CD4-positive, CD25-positive, alpha-beta regulatory T cell (primary cell): ENCODE results near the gene TMEM235. TPM values are rescaled to one million over a fixed set of nuclear protein-coding genes. Genes with fewer than 3 reads are reported as not detected.
"Not testable (repeated sequence)": the region's sequence is repeated elsewhere in the genome, so short reads cannot be mapped to it uniquely, and the experiment has no call there.

Experiments
- ATAC-seq, 2 donors: fragments of 150-1000 bp; cut with Tn5 transposase; one replicate each; pipeline ENCODE4 v1.10.0; 2021; ENCODE audit warnings: low read depth in 2 of 2, moderate number of reproducible peaks in 2 of 2, moderate library complexity in 1 of 2
- DNase-seq, 3 donors: peaks; one replicate each; pipeline versions ENCODE4 v3.0.0 to v3.0.0-alpha.2; 2012 to 2022; ENCODE audit warnings: mixed read lengths in 1 of 3
- H3K27ac ChIP-seq: one replicate; pipeline ENCODE4 v1.7.0; 2013; ENCODE audit warnings: mild to moderate bottlenecking, low read length; ENCODE audit not compliant: insufficient read depth, poor library complexity, severe bottlenecking
- H3K27me3 ChIP-seq: one replicate; pipeline ENCODE4 v1.7.0; 2013; ENCODE audit warnings: low read length; ENCODE audit not compliant: control insufficient read depth, insufficient read depth
- H3K36me3 ChIP-seq: one replicate; pipeline ENCODE4 v1.7.0; 2013; ENCODE audit warnings: mild to moderate bottlenecking, low read length, moderate library complexity; ENCODE audit not compliant: control insufficient read depth, insufficient read depth
- H3K4me1 ChIP-seq: 2 replicates; pipeline ENCODE4 v1.7.0; 2013; ENCODE audit warnings: mild to moderate bottlenecking, low read length; ENCODE audit not compliant: insufficient read depth, control insufficient read depth, poor library complexity, severe bottlenecking
- H3K4me3 ChIP-seq: one replicate; pipeline ENCODE4 v1.7.0; 2013; ENCODE audit warnings: low read depth, mild to moderate bottlenecking, low read length, moderate library complexity
- H3K9me3 ChIP-seq, 2 experiments: 1 replicate in 1 of 2; 2 replicates in 1 of 2; pipeline ENCODE4 v1.7.0; 2013; ENCODE audit warnings: low read length in 2 of 2, mild to moderate bottlenecking in 1 of 2, moderate library complexity in 1 of 2; ENCODE audit not compliant: control insufficient read depth in 2 of 2
- H3K27ac Mint-ChIP-seq, 3 donors: one replicate each; pipeline ENCODE4 v1.8.0; 2020 to 2022; ENCODE audit warnings: mild to moderate bottlenecking in 3 of 3, mixed read lengths in 3 of 3, moderate library complexity in 2 of 3
- H3K27me3 Mint-ChIP-seq: one replicate; pipeline ENCODE4 v1.8.0; 2022; ENCODE audit warnings: mild to moderate bottlenecking, mixed read lengths
- H3K36me3 Mint-ChIP-seq: one replicate; pipeline ENCODE4 v1.8.0; 2020; ENCODE audit warnings: mixed read lengths
- H3K4me1 Mint-ChIP-seq, 4 donors: one replicate each; pipeline ENCODE4 v1.8.0; 2020 to 2022; ENCODE audit warnings: mixed read lengths in 4 of 4, mild to moderate bottlenecking in 1 of 4
- H3K4me3 Mint-ChIP-seq, 4 donors: one replicate each; pipeline ENCODE4 v1.8.0; 2020 to 2022; ENCODE audit warnings: mild to moderate bottlenecking in 4 of 4, mixed read lengths in 4 of 4, moderate library complexity in 3 of 4
- H3K9me3 Mint-ChIP-seq, 7 donors: one replicate each; pipeline ENCODE4 v1.8.0; 2020 to 2022; ENCODE audit warnings: mixed read lengths in 7 of 7, mild to moderate bottlenecking in 3 of 7, moderate library complexity in 2 of 7
- polyA plus RNA-seq, 4 donors: library from polyadenylated mRNA; unstranded; fragments of 300-500 nt; fragmentation: Illumina TruSeq; gene quantifications; one replicate each; pipeline ENCODE4 v1.2.3, GENCODE V29; 2021
- total RNA-seq: library from RNA; stranded (reverse); gene quantifications from one replicate; pipeline ENCODE4 v1.2.3, GENCODE V29; 2022

Gene TMEM235
- total and polyA plus RNA-seq, 5 donors from 2014 or later: not detected

DNA sequence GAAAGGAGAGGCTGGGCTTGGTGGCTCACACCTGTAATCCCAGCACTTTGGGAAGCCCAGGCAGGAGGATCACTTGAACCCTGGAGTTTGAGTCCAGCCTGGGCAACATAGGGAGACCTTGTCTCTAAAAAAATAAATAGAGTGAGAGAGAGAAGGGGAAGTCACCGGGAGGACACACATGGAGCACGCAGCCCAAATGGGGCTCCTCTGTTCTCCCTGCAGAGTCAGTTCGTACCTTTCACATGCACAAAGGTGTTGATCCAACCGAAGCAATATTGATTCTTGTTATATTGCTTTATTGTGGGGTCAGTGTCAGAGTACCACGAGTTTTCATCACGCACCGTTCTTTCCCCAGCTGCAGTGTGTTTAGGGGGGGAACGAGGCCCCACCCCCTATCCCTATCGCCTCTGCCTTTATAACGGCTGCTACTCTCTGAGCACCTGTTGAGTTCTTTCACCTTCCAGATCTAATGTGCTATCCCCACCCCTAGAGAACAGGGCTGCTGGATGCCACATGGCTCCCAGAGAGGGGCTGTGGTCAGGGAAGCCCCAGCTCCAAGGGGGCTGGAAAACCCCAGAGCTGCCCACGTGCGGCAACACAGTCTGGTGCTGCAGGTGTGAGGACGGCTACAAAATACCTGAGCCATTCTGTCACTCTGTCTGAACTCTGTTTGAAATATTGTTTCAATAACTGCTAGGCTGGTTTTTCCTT is 1.0 kb upstream of the TMEM235 start:
- Mint-ChIP-seq H3K9me3 (peaks cover 0 to 2% (median 0%) of the 10 kb centered on the region in 7 donors), H3K27me3 (peaks cover 40% of the 10 kb centered on the region), H3K4me1 (peaks cover 0 to 11% (median 6%) of the 10 kb centered on the region in 4 donors), H3K4me3 (peak overlapping the region in 1 of 4 donors; percentile 38), H3K36me3 (no peaks in the 10 kb centered on the region), H3K27ac (no peak overlapping the region)
- Histone ChIP-seq H3K9me3 (no peaks in the 10 kb centered on the region), H3K4me3 (no peak overlapping the region), H3K27me3 (peaks cover 9% of the 10 kb centered on the region), H3K4me1 (peaks cover 4% of the 10 kb centered on the region), H3K27ac (no peak overlapping the region), H3K36me3 (no peaks in the 10 kb centered on the region)
- ATAC-seq (no peak), DNase-seq (no peak)

DNA sequence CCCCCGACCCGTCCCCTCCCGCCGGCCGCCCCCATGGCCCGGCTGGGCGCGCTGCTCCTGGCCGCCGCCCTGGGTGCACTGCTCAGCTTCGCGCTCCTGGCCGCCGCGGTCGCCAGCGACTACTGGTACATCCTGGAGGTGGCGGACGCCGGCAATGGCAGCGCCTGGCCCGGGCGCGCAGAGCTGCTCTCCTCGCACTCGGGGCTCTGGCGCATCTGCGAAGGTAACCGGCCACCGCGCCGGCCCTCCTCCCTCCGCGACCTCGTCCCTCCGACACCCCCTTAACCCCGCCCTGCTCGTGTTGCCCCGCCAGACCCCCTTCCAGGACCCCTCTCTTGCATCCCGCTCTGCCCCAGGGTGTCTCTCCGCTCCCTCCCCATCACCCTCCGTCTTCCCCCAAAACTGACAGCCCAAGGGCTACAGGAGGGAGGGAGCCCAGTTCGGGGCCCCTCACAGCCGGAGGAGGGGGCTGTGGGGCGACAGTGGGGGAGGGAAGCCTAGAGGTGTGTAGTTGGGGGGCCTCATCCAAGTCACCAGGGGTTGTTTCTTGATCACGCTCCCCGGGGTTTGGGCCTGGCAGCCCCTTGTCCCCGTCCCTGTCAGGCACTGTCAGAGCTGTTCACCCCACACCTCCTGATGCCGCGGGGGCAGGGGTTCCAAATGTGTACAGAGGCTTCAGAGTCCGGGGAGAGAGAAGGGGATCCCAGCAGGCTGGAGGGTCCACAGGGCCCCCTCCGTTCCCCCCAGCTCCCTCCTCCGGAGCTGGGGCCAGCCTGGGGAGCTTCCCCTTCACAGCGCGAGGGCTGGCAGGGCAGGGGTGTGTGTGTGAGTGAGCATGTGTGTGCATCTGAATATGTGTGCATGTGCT is 794 bp downstream of the TMEM235 start:
- Histone ChIP-seq H3K9me3 (no peaks in the 10 kb centered on the region), H3K4me1 (peaks cover 4% of the 10 kb centered on the region), H3K4me3 (no peak overlapping the region), H3K27ac (no peak overlapping the region), H3K36me3 (no peaks in the 10 kb centered on the region), H3K27me3 (peaks cover 9% of the 10 kb centered on the region)
- no peaks in the 10 kb centered on the region for H3K36me3 Mint-ChIP-seq
- peaks cover 0 to 9% (median 6%) of the 10 kb centered on the region in 4 donors for H3K4me1 Mint-ChIP-seq
- peaks cover 40% of the 10 kb centered on the region for H3K27me3 Mint-ChIP-seq
- DNase-seq: peak in 2 of 3 donors; percentile 25 to 37
- peak overlapping the region in 1 of 4 donors; percentile 56 for H3K4me3 Mint-ChIP-seq
- peak; percentile 53 to 65 for ATAC-seq
- H3K27ac Mint-ChIP-seq: no peak overlapping the region
- H3K9me3 Mint-ChIP-seq: peaks cover 0 to 2% (median 0%) of the 10 kb centered on the region in 7 donors

DNA sequence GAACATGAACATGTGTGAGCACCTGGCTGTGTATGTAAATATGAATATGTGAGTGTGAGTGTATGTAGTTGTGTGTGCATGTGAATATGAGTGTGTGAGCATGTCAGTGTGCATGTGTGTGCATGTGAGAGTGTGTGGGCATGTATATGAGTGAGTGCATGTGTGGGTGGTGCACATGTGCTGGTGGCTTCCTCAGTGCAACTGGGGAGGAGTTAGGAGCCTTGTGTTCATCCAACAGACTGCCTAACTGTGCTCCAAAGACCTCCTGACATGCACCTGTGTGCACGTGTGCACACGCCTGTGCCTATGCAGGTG is 1.4 kb downstream of the TMEM235 start:
- DNase-seq (no peak), ATAC-seq (no peak)
- Histone ChIP-seq H3K36me3 (no peaks in the 10 kb centered on the region), H3K27ac (no peak overlapping the region), H3K4me3 (no peak overlapping the region), H3K4me1 (peaks cover 4% of the 10 kb centered on the region), H3K9me3 (no peaks in the 10 kb centered on the region), H3K27me3 (peaks cover 9% of the 10 kb centered on the region)
- H3K27me3 Mint-ChIP-seq: peaks cover 40% of the 10 kb centered on the region
- no peaks in the 10 kb centered on the region for H3K36me3 Mint-ChIP-seq
- H3K27ac Mint-ChIP-seq: no peak overlapping the region
- H3K4me1 Mint-ChIP-seq: peaks cover 0 to 9% (median 6%) of the 10 kb centered on the region in 4 donors
- peaks cover 0 to 2% (median 0%) of the 10 kb centered on the region in 7 donors for H3K9me3 Mint-ChIP-seq
- H3K4me3 Mint-ChIP-seq: peak overlapping the region in 1 of 4 donors; percentile 56

DNA sequence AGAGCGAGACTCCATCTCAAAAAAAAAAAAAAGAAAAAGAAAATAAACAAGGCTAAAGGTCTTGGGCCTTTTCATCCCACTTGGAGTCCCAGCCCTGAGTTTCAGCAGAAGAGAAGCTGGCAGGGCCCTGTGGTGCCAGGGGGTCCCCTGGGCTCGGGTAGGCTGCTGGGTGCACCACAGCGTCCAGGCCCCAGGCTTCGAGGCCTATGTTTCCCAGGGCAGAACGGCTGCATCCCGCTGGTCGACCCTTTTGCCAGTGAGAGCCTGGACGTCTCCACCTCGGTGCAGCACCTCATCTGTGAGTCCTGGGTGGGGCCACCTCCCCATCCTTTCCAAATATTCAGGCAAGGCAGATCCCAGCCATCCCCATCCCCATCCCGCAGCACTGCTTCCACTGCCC is 2.2 kb downstream of the TMEM235 start:
- ATAC-seq: no peak
- Mint-ChIP-seq H3K9me3 (peaks cover 0 to 2% (median 0%) of the 10 kb centered on the region in 7 donors), H3K36me3 (no peaks in the 10 kb centered on the region), H3K4me3 (no peak overlapping the region), H3K27ac (no peak overlapping the region), H3K27me3 (peaks cover 40% of the 10 kb centered on the region), H3K4me1 (peaks cover 0 to 9% (median 6%) of the 10 kb centered on the region in 4 donors)
- H3K36me3 ChIP-seq: no peaks in the 10 kb centered on the region
- H3K4me3 ChIP-seq: no peak overlapping the region
- H3K4me1 ChIP-seq: peaks cover 4% of the 10 kb centered on the region
- H3K27me3 ChIP-seq: peaks cover 9% of the 10 kb centered on the region
- no peak for DNase-seq
- H3K9me3 ChIP-seq: no peaks in the 10 kb centered on the region
- H3K27ac ChIP-seq: no peak overlapping the region

GRCh38 chr17:78234261-78234865 is 2.9 kb downstream of the TMEM235 start:
- no peaks in the 10 kb centered on the region for H3K9me3 ChIP-seq
- no peak overlapping the region for H3K27ac Mint-ChIP-seq
- no peak overlapping the region for H3K4me3 Mint-ChIP-seq
- H3K27me3 ChIP-seq: peaks cover 9% of the 10 kb centered on the region
- H3K4me1 Mint-ChIP-seq: peaks cover 0 to 9% (median 6%) of the 10 kb centered on the region in 4 donors
- no peak for ATAC-seq
- peaks cover 36% of the 10 kb centered on the region for H3K27me3 Mint-ChIP-seq
- H3K4me1 ChIP-seq: peaks cover 4% of the 10 kb centered on the region
- peaks cover 0 to 2% (median 0%) of the 10 kb centered on the region in 7 donors for H3K9me3 Mint-ChIP-seq
- DNase-seq: no peak
- no peaks in the 10 kb centered on the region for H3K36me3 ChIP-seq
- no peak overlapping the region for H3K27ac ChIP-seq
- no peaks in the 10 kb centered on the region for H3K36me3 Mint-ChIP-seq
- H3K4me3 ChIP-seq: no peak overlapping the region

GRCh38 chr17:78235022-78235421 is 3.6 kb downstream of the TMEM235 start:
- not testable (repeated sequence) for H3K36me3 Mint-ChIP-seq, H3K27me3 ChIP-seq, H3K9me3 Mint-ChIP-seq, H3K9me3 ChIP-seq, H3K4me1 ChIP-seq, ATAC-seq, H3K4me3 ChIP-seq, H3K27ac ChIP-seq, H3K4me1 Mint-ChIP-seq, DNase-seq, H3K36me3 ChIP-seq, H3K27ac Mint-ChIP-seq
- Mint-ChIP-seq H3K4me3 (peak overlapping the region in 1 of 4 donors; percentile 54), H3K27me3 (peaks cover 30% of the 10 kb centered on the region)

DNA sequence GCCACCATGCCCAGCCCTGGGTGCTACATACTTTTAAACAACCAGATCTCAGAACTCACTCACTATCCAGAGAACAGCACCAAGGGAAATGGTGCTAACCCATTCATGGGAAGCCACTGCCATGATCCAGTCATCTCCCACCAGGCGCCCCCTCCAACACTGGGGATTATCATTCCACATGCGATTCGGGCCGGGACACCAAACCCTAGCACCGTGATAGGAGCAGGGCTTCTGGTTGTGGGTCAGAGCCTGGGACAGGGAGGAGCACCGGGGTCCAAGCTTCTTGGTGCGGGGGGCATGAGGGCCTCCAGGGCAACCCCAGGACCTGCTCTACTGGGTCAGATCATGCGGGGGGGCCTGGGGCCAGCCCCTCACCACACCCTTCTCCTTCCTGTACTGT is 4.5 kb downstream of the TMEM235 start:
- H3K4me3 Mint-ChIP-seq: no peak overlapping the region
- Histone ChIP-seq H3K27ac (no peak overlapping the region), H3K9me3 (no peaks in the 10 kb centered on the region), H3K4me1 (peaks cover 4% of the 10 kb centered on the region), H3K36me3 (no peaks in the 10 kb centered on the region), H3K27me3 (peaks cover 6% of the 10 kb centered on the region), H3K4me3 (no peak overlapping the region)
- H3K9me3 Mint-ChIP-seq: peaks cover 0 to 2% (median 0%) of the 10 kb centered on the region in 7 donors
- H3K27me3 Mint-ChIP-seq: peaks cover 21% of the 10 kb centered on the region
- no peak for DNase-seq
- H3K27ac Mint-ChIP-seq: no peak overlapping the region
- peaks cover 0 to 7% (median 2%) of the 10 kb centered on the region in 4 donors for H3K4me1 Mint-ChIP-seq
- H3K36me3 Mint-ChIP-seq: no peaks in the 10 kb centered on the region
- no peak for ATAC-seq
